ENCODE data around the gene GNB1.
"Not testable (repeated sequence)": the region's sequence is repeated elsewhere in the genome, so short reads cannot be mapped to it uniquely, and the experiment has no call there.

GNB1 gene

GRCh38 chr1:1856161-1856560, 34.7 kb downstream of the GNB1 start:
- not testable (repeated sequence) for DNase-seq

DNA sequence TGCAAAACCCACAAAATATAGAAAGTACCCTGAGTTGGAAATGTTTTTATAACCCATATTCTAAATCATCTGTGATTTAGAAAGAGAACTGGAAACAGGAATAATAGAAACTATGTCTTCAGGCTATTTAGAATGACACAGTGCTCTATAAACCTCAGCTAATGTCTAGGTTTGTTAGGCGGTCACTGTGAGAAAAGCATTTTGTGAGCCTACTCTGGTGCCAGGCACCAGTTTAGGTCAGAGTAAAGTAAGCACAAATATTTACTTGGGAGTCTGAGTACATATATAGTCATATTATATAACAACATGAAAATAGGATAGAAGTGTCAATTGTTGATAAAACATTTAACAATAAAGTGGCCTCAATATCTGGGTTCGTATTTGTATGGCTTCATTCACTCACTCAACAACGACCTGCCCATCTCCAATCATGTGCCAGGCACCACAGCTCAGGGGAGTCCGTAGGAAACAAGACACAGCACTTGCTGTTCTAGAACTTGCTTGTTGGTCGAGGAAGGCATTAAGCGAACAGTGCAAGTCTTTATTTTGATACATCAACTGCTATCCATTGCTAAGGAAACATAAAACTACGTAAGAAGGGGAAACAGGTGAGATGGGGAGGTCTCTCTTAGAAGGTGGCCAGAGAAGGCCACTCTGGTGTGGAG, 37.2 kb downstream of the GNB1 start:
- no peak for DNase-seq

DNA sequence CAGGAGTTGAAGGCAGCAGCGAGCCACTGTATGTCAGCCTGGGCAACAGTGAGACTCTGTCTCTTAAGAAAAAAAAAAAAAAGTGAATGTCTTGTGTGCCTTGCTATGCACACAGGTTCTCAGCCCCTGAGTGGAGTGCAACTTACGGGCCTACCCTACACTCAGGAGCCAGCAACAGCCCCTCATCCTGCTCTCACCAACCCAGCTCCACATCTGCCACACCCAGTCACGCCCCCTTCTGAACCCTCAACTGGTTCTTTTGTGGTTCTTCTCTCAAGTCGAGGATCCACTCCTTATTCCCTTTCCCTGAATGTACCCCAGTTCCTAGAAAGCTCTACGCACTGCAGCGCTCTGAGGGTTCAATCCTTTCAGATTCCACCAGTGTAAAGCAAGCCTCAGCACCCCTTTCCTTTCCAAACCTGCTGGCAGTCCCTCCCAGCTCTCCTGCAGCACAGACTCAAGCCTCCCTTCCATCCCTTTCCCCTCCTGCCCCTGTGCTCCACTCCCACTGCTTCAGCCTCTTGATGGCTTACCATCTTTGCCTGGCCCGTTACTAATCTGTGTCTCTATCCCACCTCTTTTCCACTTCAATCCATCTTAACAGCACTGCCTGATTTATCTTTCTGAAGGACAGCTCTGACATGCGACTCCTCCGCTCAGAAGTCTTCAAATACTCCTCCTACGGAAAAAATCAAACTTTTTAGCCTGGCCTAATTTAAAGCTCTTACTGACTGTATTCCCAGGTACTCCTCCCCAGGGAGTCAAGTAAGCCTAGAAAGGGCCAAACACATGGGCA, 38.1 kb downstream of the GNB1 start:
- no peak for DNase-seq

DNA sequence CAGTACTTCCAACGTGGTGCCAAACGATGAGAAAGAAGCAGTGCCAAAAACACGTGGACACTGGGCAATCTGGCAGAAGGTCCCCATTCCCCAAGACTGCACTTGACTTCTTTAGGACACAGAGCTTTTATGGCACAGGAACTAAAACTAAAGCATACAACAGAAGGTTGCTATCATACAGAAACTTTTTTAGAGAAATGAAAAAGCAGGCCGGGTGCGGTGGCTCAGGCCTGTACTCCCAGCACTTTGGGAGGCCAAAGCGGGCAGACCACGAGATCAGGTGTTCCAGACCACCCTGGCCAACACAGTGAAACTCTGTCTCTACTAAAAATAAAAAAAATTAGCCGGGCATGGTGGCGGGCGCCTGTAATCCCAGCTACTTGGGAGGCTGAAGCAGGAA, 43.0 kb downstream of the GNB1 start:
- no peak for DNase-seq

DNA sequence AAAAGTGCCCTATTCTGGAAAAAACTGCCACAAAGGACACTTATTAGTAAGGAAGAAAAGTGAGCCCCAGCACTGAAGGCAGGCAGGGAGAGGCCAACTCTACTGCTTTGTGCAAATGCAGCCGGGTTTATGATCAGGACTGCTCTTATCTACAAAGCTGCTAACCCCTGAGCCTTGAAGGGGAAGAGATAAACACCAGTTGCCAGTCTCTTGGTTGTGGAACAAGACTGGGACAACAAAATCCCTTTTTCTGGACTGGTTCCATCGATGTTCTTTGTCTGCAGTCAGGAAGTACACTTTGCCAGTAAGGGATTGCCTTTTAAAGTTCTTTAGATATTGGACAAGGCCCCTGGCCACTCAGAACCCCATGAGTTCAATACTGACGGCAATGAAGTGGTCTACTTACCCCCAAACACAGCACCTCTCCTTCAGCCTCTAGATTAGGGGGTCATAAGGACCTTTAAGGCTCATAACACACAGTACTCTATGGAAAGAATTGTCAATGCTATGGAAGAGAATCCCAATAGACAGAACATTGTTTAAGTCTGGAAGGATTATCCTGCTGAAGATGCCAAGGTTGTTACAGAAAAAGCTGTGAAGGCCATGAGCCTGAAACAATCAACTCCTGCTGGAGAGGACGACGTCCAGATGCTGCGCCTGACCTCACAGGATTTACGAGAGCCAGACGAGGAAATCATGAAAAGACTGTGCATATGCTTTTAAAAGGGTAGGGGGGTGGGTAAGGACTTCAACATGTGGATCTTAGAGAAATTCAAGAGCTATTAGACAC, 43.6 kb downstream of the GNB1 start:
- no peak for DNase-seq

DNA sequence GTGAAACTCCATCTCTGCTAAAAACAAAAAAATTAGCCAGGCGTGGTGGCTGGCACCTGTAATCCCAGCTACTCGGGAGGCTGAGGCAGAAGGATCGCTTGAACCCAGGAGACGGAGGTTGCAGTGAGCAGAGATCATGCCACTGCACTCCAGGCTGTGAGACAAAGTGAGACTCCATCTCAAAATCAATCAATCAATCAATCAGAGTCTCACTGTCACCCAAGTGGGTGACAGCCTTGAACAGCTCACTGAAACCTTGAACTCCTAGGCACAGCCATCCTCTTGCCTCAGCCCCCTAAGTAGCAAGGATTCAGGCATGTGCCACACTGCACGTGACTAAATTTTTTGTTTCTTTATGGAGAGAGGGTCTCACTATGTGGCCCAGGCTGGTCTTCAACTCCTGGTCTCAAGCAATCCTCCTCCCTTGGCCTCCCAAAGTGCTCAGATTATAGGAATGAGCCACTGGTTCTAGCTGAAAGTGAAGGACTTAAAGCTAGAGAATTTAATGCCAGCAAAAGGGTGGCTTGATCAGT, 44.4 kb downstream of the GNB1 start:
- no peak for DNase-seq

DNA sequence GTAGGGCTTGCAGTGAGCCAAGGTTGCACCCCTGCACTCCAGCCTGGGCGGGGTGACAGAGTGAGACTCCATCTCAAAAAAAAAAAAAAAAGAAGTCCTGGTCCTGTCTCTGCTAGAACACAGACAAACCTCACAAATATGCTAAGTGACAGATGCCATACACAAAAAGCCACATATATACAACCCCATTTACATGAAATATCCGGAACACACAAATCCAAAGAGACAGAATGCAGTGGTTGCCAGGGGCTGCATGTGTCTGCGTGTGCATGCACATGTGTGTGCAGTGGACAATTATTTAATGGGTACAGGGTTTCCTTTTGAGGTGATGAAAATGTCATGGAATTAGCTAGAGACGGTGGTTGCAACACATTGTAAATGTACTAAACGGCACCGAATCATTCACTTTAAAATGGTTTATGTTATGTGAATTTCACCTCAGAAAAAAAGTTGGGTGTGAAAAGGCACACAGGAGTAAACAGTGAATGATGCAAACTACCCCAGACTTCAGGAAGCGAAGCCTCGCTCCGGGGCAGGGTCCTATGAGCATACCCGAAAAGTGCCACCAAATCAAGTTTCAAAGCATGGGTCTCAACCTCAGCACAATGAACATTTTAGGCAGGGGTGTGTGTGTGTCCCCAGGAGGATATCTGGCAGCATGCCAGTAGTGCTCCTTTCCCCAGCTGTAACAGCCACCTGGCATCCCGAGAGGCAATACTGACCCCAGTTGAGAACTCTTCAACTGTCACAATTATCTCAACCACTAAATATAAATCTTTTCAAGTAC, 48.3 kb downstream of the GNB1 start:
- DNase-seq: no peak

DNA sequence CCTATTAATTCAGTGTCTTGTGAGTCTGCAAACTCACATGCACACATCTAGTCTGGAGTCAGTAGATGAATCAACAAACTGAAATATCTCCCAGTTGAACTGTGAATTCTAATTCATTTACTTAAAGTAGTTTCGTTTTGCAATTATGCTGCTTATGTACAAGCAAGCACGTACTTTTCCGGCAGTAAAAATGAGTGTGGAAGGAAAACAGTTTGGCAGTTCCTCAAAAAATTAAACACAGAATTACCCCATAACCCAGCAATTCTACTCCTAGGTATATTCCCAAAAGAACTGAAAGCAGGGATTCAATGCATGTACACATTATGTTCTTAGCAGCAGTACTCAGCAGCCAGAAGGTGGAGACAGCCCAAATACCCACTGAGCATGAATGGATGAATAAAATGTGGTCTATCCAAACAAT, 49.3 kb downstream of the GNB1 start:
- no peak for DNase-seq

DNA sequence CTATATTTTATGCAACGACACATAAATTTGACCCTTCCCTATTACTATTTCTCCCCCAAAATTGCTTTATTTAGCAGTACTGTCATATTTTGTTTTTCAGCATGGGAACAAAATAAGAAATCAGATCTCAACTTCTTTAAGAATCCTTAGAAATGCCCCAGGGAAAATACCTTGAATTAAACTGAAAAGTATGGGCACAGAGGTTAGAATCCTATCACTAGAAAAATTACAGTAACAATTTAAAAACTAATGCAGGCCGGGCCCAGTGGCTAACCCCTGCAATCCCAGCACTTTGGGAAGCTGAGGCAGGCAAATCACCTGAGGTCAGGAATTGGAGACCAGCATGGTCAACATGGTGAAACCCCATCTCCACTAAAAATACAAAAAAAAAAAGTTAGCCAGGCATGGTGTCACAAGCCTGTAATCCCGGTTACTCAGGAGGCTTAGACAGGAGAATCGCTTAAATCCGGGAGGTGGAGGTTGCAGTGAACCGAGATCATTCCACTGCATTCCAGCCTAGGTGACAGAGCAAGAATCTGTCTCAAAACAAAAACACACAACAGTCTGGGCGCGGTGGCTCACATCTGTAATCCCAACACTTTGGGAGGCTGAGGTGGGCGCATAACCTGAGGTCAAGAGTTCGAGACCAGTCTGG, 51.4 kb downstream of the GNB1 start:
- DNase-seq: no peak

DNA sequence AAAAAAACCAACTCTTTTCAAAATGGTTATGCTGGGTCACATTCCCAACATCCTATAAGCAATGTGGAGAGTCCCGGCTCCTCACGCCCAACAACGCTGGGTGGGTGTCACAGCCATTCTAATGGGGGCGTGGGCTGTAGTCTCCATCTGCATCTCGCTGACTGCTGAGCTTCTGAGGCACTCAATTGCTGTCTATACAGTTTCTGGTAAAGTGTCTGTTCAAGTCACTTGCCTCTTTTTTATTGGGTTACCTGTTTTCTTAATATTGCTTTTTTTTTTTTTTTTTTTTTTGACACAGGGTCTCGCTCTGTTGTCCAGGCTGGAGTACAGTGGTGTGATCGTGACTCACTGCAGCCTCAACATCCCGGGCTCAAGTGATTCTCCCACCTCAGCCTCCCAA, 54.8 kb downstream of the GNB1 start:
- no peak for DNase-seq

GRCh38 chr1:1835546-1835945, 55.3 kb downstream of the GNB1 start:
- no peak for DNase-seq

DNA sequence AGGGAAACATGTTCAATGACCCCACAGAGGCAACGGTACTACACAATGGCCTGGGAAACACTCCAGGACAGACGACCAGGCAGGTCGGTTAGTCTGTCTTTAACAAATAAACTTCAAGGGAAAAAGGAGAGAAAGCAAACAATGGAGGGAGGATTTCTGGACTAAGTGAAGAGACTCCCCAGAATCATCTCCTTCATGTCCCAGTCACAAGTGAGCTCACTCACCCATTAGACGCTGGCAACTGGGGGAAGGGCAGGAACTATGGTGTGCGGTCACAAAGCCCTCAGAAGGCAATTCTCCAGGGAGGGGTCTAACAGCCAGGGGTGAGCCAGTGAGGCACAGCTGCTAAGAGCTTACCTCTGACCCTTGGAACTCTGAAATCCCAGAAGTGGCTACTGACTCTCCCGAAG, 57.0 kb downstream of the GNB1 start:
- no peak for DNase-seq

GRCh38 chr1:1833456-1833855, 57.4 kb downstream of the GNB1 start:
- DNase-seq: no peak

- no peak for DNase-seq
Measured at GRCh38 chr1:1832820-1833219, 58.1 kb downstream of the GNB1 start.

- DNase-seq: no peak
Measured at GRCh38 chr1:1832166-1832565, 58.7 kb downstream of the GNB1 start.

DNA sequence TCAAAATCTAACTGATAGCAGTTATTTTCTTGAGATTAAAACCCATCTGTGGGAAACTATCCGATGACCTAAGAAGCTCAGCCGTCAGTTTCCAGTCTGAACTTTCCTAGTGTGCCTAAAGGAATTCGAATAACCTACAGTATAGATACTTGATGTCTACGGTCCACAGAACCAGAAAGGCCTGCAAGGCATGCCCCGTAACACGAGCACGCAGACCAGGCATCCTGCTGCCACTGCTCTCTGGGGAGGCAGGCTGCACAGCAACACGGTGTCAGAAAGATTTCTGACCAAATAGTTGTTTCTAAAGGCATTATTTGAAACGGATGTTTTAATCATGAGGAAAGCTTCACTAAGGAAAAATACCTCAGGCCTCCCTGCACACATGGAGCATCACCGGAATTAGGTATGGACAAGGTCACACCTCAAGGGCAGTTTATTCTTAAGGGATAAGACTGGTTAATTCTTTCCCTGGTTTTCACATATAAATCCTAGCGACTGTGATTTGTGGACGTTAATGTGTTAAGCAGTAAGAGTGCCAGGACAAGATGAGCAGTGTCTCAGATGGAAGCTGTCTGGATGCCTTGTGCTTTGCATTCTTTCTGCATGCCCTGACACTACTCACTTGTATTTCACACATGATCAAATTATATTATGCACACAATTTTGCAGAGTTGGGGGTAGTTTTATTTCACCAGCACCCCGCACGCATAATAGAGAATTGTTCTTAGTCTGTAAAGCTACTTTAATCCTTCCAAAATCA, 63.6 kb downstream of the GNB1 start:
- no peak for DNase-seq

DNA sequence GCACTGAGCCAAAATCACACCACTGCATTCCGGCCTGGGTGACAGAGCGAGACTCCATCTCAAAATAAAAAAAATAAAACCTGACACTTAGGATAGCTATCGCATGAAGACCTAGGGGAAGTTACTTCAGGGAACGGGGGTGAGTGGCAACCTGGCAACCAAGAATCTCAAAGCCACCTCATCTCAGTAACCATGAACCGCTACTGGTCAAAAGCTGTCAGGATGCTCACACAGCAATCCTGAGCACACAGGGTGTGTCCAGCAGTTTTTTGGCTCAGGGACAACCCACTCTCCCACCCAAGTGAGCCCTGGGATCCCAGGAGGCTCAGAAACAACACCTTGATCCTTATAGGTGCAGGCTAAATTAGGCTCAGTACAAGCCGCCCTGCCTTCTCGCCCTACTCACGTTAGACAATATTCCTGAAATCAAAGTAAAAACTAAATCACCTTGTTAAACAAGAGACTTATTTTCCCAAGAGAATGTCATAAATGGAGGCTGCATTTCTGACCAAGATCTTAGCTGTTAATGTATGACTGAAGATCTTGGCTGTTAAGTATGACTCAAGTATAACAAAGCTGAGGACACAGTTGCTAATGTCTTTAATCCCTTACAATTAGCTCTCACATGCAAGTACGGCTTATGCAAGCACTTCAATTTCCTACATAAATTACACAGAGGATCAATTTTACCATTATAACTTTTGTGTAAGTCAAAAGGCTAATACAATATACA, 64.4 kb downstream of the GNB1 start:
- DNase-seq: no peak

DNA sequence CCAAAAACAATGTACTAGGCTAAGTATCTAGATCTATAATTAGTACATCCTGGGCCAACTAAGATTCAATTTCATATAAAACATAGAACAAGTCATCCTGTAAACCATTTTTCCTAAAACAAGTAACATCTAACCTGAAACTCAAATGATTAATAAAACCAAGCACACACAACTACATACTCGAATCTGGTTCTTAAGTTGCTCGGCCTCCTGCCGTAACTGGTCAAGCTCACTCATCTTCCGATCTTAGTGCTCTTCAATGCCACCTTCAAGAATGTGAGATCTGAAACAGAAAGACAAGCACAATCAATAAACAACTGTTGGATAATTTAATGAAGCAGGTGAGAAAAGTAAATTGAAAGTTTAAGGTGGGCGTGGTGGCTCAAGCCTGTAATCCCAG, 65.7 kb downstream of the GNB1 start:
- DNase-seq: no peak

DNA sequence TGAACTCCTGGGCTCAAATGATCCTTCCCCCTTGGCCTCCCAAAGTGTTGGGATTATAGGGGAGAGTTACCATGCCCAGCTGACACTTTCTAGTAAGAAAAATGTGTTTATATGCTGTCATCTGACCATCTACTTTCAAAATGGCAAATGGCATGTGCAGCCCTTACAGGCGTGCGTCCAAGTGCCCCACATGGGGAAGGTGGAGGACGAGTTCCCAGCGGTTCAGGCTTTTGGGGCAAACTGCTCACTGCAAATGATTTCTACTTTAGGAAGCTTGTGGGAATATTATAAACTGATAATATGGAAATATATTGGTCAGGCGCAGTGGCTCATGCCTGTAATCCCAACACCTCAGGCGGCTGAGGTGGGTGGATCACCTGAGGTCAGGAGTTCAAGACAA, 71.1 kb downstream of the GNB1 start:
- DNase-seq: no peak

DNA sequence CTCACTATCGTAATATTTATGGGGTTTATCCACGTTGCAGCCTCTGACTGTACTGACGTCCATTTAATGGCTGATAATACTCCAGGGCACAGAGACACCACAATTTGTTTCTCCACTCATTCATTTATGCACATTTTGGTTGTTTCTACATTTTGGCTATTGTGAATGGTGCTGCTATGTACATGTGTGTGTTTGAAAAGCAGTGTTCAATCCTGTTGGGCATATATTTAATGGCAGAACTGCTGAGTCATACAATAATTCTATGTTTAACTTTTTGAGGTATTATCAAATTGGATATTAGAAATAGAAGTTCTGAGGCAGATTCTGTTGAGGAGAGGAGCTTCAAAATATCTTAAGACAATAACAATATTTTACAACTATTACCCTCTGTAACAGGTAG, 73.7 kb downstream of the GNB1 start:
- DNase-seq: no peak
